A549 treated with Mapracorat at 1 μM for 4 hours (cell line): Measurements from ENCODE around the gene NTM. TPM values are rescaled to one million over a fixed set of nuclear protein-coding genes. Genes with fewer than 3 reads are reported as not detected.

Experiments used
- total RNA-seq: library from RNA; stranded (reverse); fragments of 200-300 nt; extraction: Qiagen RNA extraction; gene quantifications from 5 replicates; pipeline ENCODE4 v1.2.3, GENCODE V29; 2022

Gene NTM
- not detected in 5 replicates for total RNA-seq

DNA sequence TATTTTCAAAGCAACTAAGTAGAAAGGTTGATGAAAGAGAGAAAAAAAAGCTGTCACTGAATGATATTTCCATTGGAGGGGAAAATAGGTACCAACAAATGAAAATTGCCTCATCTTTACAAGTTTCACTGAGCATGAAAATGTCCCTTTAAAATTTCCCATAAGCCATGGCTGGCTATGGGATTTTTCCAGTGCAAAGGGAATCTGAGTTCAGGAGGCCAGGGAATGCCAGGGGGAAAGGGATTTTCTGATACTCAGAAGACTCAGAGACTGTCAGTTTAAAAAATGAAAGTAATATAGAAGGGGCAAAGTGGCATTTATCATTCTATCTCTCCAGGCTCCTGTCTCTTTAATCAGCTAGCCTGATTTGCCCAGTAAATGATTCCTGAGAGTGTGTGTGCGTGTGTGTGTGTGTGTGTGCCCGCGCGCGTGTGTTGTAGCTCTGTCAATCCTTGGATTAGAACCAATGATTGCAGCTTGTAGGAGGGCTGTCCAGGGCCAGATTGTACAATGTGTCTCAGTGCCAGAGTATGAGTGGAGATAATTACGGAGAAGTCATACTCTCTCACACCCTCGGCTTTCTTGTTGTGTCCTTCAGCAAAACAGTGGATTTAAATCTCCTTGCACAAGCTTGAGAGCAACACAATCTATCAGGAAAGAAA is at the start of gene NTM:
Gene NTM, plus strand, starts transcription at position 526 of the 662 bp plus-strand sequence.

